Nephron (organoid): ENCODE measurements around the gene WFDC9.
"Not testable (repeated sequence)": the region's sequence is repeated elsewhere in the genome, so short reads cannot be mapped to it uniquely, and the experiment has no call there.

Source experiments
- H3K27ac Mint-ChIP-seq, 3 experiments: 2 replicates each; pipeline ENCODE4 v1.8.0; 2020; ENCODE audit warnings: mixed read lengths in 3 of 3, mild to moderate bottlenecking in 2 of 3, moderate library complexity in 1 of 3
- H3K27me3 Mint-ChIP-seq: 2 replicates; pipeline ENCODE4 v1.8.0; 2021; ENCODE audit warnings: low read depth, mild to moderate bottlenecking, moderate library complexity, mixed read lengths
- H3K36me3 Mint-ChIP-seq: 2 replicates; pipeline ENCODE4 v1.8.0; 2020; ENCODE audit warnings: low read depth, mixed read lengths
- H3K4me1 Mint-ChIP-seq: 2 replicates; pipeline ENCODE4 v1.8.0; 2020; ENCODE audit warnings: mixed read lengths
- H3K4me3 Mint-ChIP-seq, 3 experiments: 2 replicates each; pipeline ENCODE4 v1.8.0; 2020; ENCODE audit warnings: mild to moderate bottlenecking in 3 of 3, mixed read lengths in 3 of 3, moderate library complexity in 2 of 3
- H3K9me3 Mint-ChIP-seq: 2 replicates; pipeline ENCODE4 v1.8.0; 2020; ENCODE audit warnings: mixed read lengths
- CTCF ChIP-seq, 3 experiments: fragments of 200-600 bp; sonication (generic); IDR thresholded peaks; one replicate each; pipeline ENCODE4 v1.5.0; 2021; ENCODE audit warnings: antibody characterized with exemption in 3 of 3; ENCODE audit not compliant: unreplicated experiment in 3 of 3

Gene WFDC9

GRCh38 chr20:45647441-45648050, 16.5 kb upstream of the WFDC9 start:
- H3K27ac Mint-ChIP-seq: no peak overlapping the region
- H3K4me3 Mint-ChIP-seq: no peak overlapping the region
- H3K9me3 Mint-ChIP-seq: no peaks in the 10 kb centered on the region
- H3K4me1 Mint-ChIP-seq: no peaks in the 10 kb centered on the region
- no peaks in the 10 kb centered on the region for H3K36me3 Mint-ChIP-seq
- no peak for TF ChIP-seq CTCF (IDR thresholded peaks at IDR 0.05; ENCODE audit: unreplicated experiment in 3 of 3)
- H3K27me3 Mint-ChIP-seq: peaks cover 3% of the 10 kb centered on the region

GRCh38 chr20:45646875-45647274, 15.8 kb upstream of the WFDC9 start:
- H3K36me3 Mint-ChIP-seq: no peaks in the 10 kb centered on the region
- no peak overlapping the region for H3K4me3 Mint-ChIP-seq
- H3K9me3 Mint-ChIP-seq: no peaks in the 10 kb centered on the region

GRCh38 chr20:45645869-45646268, 14.8 kb upstream of the WFDC9 start:
- not testable (repeated sequence) for H3K27me3 Mint-ChIP-seq, H3K4me1 Mint-ChIP-seq, H3K4me3 Mint-ChIP-seq, H3K36me3 Mint-ChIP-seq, H3K27ac Mint-ChIP-seq, H3K9me3 Mint-ChIP-seq

More at GRCh38 chr20:45646875-45647274, 15.8 kb upstream of the WFDC9 start:
- Mint-ChIP-seq H3K4me1 (no peaks in the 10 kb centered on the region), H3K27ac (no peak overlapping the region), H3K27me3 (peaks cover 3% of the 10 kb centered on the region)
- TF ChIP-seq CTCF (IDR thresholded peaks at IDR 0.05; ENCODE audit: unreplicated experiment in 3 of 3): no peak

- H3K4me1 Mint-ChIP-seq, H3K4me3 Mint-ChIP-seq, H3K9me3 Mint-ChIP-seq, H3K36me3 Mint-ChIP-seq, H3K27ac Mint-ChIP-seq: not testable (repeated sequence)
- peaks cover 11% of the 10 kb centered on the region for H3K27me3 Mint-ChIP-seq
Measured at GRCh38 chr20:45641076-45641475, 10.0 kb upstream of the WFDC9 start.

GRCh38 chr20:45639687-45640086, 8.6 kb upstream of the WFDC9 start:
- TF ChIP-seq CTCF (IDR thresholded peaks at IDR 0.05; ENCODE audit: unreplicated experiment in 3 of 3): no peak
- Mint-ChIP-seq H3K36me3 (no peaks in the 10 kb centered on the region), H3K4me1 (no peaks in the 10 kb centered on the region), H3K27ac (no peak overlapping the region), H3K4me3 (no peak overlapping the region), H3K27me3 (peaks cover 11% of the 10 kb centered on the region), H3K9me3 (no peaks in the 10 kb centered on the region)

GRCh38 chr20:45636513-45636912, 5.4 kb upstream of the WFDC9 start:
- H3K4me3 Mint-ChIP-seq: no peak overlapping the region
- H3K4me1 Mint-ChIP-seq: no peaks in the 10 kb centered on the region
- H3K27me3 Mint-ChIP-seq: peaks cover 17% of the 10 kb centered on the region
- H3K27ac Mint-ChIP-seq: no peak overlapping the region
- TF ChIP-seq CTCF (IDR thresholded peaks at IDR 0.05; ENCODE audit: unreplicated experiment in 3 of 3): no peak
- H3K36me3 Mint-ChIP-seq: no peaks in the 10 kb centered on the region
- no peaks in the 10 kb centered on the region for H3K9me3 Mint-ChIP-seq

GRCh38 chr20:45630371-45630770, 713 bp downstream of the WFDC9 start:
- Mint-ChIP-seq H3K4me3 (no peak overlapping the region), H3K36me3 (no peaks in the 10 kb centered on the region), H3K4me1 (no peaks in the 10 kb centered on the region), H3K9me3 (peaks cover 5% of the 10 kb centered on the region), H3K27ac (no peak overlapping the region), H3K27me3 (peaks cover 13% of the 10 kb centered on the region)
- no peak for TF ChIP-seq CTCF (IDR thresholded peaks at IDR 0.05; ENCODE audit: unreplicated experiment in 3 of 3)
